HEK293 (cell line): Measurements from ENCODE around the gene KIAA0513.
A peak's percentile ranks its signal among the peaks of the same experiment; 100 is the strongest.

ENCODE experiments used
- CTCF ChIA-PET: fragments of 350-600 bp; formaldehyde crosslinking; extraction: SDS; loops from one replicate; lab custom pipeline; 2021; ENCODE audit warnings: antibody characterized with exemption; lab: Yijun Ruan, JAX
- POLR2A ChIA-PET: fragments of 300-600 bp; formaldehyde crosslinking; extraction: SDS; loops from one replicate; lab custom pipeline; 2020; ENCODE audit warnings: antibody characterized with exemption, inconsistent platforms; lab: Yijun Ruan, JAX
- H3K27ac ChIP-seq: fragments of 200-500 bp; sonication (Bioruptor generic); 2 replicates; pipeline ENCODE4 v1.5.1; 2014; ENCODE audit warnings: low read depth, low read length, control low read depth, inconsistent platforms; ENCODE audit errors: extremely low read depth
- H3K36me3 ChIP-seq, 2 experiments: fragments of 200-500 bp in 1 of 2; sonication (Bioruptor generic) in 1 of 2; 1 replicate in 1 of 2; 2 replicates in 1 of 2; pipeline ENCODE4 v1.5.1; 2014 to 2017; ENCODE audit warnings: inconsistent platforms in 2 of 2, low read length in 2 of 2; ENCODE audit not compliant: control insufficient read depth in 2 of 2, insufficient read depth in 1 of 2
- H3K4me1 ChIP-seq: fragments of 200-500 bp; sonication (Bioruptor generic); 2 replicates; pipeline ENCODE4 v1.5.1; 2014; ENCODE audit warnings: mild to moderate bottlenecking, low read length, inconsistent platforms; ENCODE audit not compliant: control insufficient read depth, insufficient read depth
- H3K4me3 ChIP-seq: 2 replicates; pipeline ENCODE4 v1.5.1; 2011; ENCODE audit warnings: low read depth, mild to moderate bottlenecking, control low read depth, low read length, moderate library complexity
- H3K9me3 ChIP-seq: fragments of 200-500 bp; sonication (Bioruptor generic); 2 replicates; pipeline ENCODE4 v1.5.1; 2014; ENCODE audit warnings: low read depth, low read length, inconsistent platforms; ENCODE audit not compliant: control insufficient read depth, insufficient read depth
- AEBP2 ChIP-seq: fragments of 450-650 bp; formaldehyde crosslinking; IDR thresholded peaks from 2 replicates; pipeline ENCODE4 v1.5.1; 2016; ENCODE audit warnings: missing biosample characterization, missing genetic modification characterization, borderline replicate concordance
- SP2 ChIP-seq: fragments of 450-650 bp; formaldehyde crosslinking; IDR thresholded peaks from 2 replicates; pipeline ENCODE4 v1.5.1; 2016; ENCODE audit warnings: missing biosample characterization, missing genetic modification characterization
- TCF7L2 ChIP-seq: IDR thresholded peaks from 2 replicates; pipeline ENCODE4 v1.6.1; 2011; ENCODE audit warnings: low read depth, mild to moderate bottlenecking, inconsistent platforms, low read length, moderate library complexity, borderline replicate concordance
- ZNF133 ChIP-seq: fragments of 450-650 bp; formaldehyde crosslinking; IDR thresholded peaks from 2 replicates; pipeline ENCODE4 v1.5.1; 2016; ENCODE audit warnings: missing biosample characterization, missing genetic modification characterization
- ZNF174 ChIP-seq: fragments of 450-650 bp; formaldehyde crosslinking; IDR thresholded peaks from 2 replicates; pipeline ENCODE4 v1.5.0; 2017; ENCODE audit warnings: missing biosample characterization, mild to moderate bottlenecking, missing genetic modification characterization
- ZNF488 ChIP-seq: fragments of 450-650 bp; formaldehyde crosslinking; IDR thresholded peaks from 2 replicates; pipeline ENCODE4 v1.5.1; 2016; ENCODE audit warnings: missing biosample characterization, missing genetic modification characterization
- ZNF639 ChIP-seq: fragments of 450-650 bp; formaldehyde crosslinking; IDR thresholded peaks from 2 replicates; pipeline ENCODE4 v1.5.1; 2016; ENCODE audit warnings: missing biosample characterization, missing genetic modification characterization
- ZNF830 ChIP-seq: fragments of 450-650 bp; IDR thresholded peaks from 2 replicates; pipeline ENCODE4 v1.5.0; 2018; ENCODE audit warnings: missing biosample characterization, missing genetic modification characterization, low read depth, mild to moderate bottlenecking, moderate library complexity
- TF ChIP-seq, protein P1 (sequence below): fragments of 450-650 bp; formaldehyde crosslinking; IDR thresholded peaks from 2 replicates; pipeline ENCODE4 v1.5.1; 2016; ENCODE audit warnings: missing biosample characterization, missing genetic modification characterization
- TF ChIP-seq, protein P2 (sequence below): fragments of 450-650 bp; formaldehyde crosslinking; IDR thresholded peaks from 2 replicates; pipeline ENCODE4 v1.5.1; 2017; ENCODE audit warnings: missing biosample characterization, missing genetic modification characterization
- TF ChIP-seq, protein P3 (sequence below): fragments of 450-650 bp; formaldehyde crosslinking; IDR thresholded peaks from 2 replicates; pipeline ENCODE4 v1.5.1; 2016; ENCODE audit warnings: missing biosample characterization, missing genetic modification characterization
- TF ChIP-seq, protein P4 (sequence below): fragments of 450-650 bp; formaldehyde crosslinking; IDR thresholded peaks from 2 replicates; pipeline ENCODE4 v1.5.1; 2016; ENCODE audit warnings: missing biosample characterization, missing genetic modification characterization
- TF ChIP-seq, protein P5 (sequence below): fragments of 450-650 bp; formaldehyde crosslinking; IDR thresholded peaks from 2 replicates; pipeline ENCODE4 v1.5.1; 2016; ENCODE audit warnings: missing biosample characterization, missing genetic modification characterization, borderline replicate concordance

Gene KIAA0513

GRCh38 chr16:85057212-85057889 lies 29.8 kb downstream of the KIAA0513 start:
- H3K9me3 ChIP-seq, result no peaks in the 10 kb centered on the region
- H3K4me1 ChIP-seq, result peaks cover 4% of the 10 kb centered on the region
- no peak overlapping the region for H3K27ac ChIP-seq
- TF ChIP-seq SP2, result no peak
- TF ChIP-seq, protein P1, sequence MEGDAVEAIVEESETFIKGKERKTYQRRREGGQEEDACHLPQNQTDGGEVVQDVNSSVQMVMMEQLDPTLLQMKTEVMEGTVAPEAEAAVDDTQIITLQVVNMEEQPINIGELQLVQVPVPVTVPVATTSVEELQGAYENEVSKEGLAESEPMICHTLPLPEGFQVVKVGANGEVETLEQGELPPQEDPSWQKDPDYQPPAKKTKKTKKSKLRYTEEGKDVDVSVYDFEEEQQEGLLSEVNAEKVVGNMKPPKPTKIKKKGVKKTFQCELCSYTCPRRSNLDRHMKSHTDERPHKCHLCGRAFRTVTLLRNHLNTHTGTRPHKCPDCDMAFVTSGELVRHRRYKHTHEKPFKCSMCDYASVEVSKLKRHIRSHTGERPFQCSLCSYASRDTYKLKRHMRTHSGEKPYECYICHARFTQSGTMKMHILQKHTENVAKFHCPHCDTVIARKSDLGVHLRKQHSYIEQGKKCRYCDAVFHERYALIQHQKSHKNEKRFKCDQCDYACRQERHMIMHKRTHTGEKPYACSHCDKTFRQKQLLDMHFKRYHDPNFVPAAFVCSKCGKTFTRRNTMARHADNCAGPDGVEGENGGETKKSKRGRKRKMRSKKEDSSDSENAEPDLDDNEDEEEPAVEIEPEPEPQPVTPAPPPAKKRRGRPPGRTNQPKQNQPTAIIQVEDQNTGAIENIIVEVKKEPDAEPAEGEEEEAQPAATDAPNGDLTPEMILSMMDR, result peak; percentile 57
- TF ChIP-seq, all 188 proteins: peak for 1
- POLR2A ChIA-PET, result interaction anchor here (0.5 kb wide), 1 partner anchor 45 kb away, joined by 3 read pairs; no protein-coding TSS in a partner anchor
- no peak overlapping the region for H3K4me3 ChIP-seq
- H3K36me3 ChIP-seq, result no peaks in the 10 kb centered on the region
- CTCF ChIA-PET, result interaction anchor here (0.6 to 4.3 kb wide), 9 partner anchors 11 to 545 kb away, joined by 3 to 23 read pairs (median 4); no protein-coding TSS in a partner anchor

- POLR2A ChIA-PET, result no interaction called here
- CTCF ChIA-PET, result interaction anchor here (0.6 to 4.3 kb wide), 5 partner anchors 11 to 30 kb away, joined by 3 to 23 read pairs (median 4); no protein-coding TSS in a partner anchor
- no peak overlapping the region for H3K4me3 ChIP-seq
- peaks cover 4% of the 10 kb centered on the region for H3K4me1 ChIP-seq
- TF ChIP-seq ZNF174 (tag by site-specific recombination), result no peak
- no peak for TF ChIP-seq ZNF639 (tag by site-specific recombination)
- TF ChIP-seq, protein P2, sequence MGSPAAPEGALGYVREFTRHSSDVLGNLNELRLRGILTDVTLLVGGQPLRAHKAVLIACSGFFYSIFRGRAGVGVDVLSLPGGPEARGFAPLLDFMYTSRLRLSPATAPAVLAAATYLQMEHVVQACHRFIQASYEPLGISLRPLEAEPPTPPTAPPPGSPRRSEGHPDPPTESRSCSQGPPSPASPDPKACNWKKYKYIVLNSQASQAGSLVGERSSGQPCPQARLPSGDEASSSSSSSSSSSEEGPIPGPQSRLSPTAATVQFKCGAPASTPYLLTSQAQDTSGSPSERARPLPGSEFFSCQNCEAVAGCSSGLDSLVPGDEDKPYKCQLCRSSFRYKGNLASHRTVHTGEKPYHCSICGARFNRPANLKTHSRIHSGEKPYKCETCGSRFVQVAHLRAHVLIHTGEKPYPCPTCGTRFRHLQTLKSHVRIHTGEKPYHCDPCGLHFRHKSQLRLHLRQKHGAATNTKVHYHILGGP (tag by site-specific recombination), result no peak
- TF ChIP-seq, protein P3, sequence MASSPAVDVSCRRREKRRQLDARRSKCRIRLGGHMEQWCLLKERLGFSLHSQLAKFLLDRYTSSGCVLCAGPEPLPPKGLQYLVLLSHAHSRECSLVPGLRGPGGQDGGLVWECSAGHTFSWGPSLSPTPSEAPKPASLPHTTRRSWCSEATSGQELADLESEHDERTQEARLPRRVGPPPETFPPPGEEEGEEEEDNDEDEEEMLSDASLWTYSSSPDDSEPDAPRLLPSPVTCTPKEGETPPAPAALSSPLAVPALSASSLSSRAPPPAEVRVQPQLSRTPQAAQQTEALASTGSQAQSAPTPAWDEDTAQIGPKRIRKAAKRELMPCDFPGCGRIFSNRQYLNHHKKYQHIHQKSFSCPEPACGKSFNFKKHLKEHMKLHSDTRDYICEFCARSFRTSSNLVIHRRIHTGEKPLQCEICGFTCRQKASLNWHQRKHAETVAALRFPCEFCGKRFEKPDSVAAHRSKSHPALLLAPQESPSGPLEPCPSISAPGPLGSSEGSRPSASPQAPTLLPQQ (tag by site-specific recombination), result no peak
- TF ChIP-seq TCF7L2, result no peak
- TF ChIP-seq, protein P4, sequence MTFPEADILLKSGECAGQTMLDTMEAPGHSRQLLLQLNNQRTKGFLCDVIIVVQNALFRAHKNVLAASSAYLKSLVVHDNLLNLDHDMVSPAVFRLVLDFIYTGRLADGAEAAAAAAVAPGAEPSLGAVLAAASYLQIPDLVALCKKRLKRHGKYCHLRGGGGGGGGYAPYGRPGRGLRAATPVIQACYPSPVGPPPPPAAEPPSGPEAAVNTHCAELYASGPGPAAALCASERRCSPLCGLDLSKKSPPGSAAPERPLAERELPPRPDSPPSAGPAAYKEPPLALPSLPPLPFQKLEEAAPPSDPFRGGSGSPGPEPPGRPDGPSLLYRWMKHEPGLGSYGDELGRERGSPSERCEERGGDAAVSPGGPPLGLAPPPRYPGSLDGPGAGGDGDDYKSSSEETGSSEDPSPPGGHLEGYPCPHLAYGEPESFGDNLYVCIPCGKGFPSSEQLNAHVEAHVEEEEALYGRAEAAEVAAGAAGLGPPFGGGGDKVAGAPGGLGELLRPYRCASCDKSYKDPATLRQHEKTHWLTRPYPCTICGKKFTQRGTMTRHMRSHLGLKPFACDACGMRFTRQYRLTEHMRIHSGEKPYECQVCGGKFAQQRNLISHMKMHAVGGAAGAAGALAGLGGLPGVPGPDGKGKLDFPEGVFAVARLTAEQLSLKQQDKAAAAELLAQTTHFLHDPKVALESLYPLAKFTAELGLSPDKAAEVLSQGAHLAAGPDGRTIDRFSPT, result no peak
- TF ChIP-seq, protein P5, sequence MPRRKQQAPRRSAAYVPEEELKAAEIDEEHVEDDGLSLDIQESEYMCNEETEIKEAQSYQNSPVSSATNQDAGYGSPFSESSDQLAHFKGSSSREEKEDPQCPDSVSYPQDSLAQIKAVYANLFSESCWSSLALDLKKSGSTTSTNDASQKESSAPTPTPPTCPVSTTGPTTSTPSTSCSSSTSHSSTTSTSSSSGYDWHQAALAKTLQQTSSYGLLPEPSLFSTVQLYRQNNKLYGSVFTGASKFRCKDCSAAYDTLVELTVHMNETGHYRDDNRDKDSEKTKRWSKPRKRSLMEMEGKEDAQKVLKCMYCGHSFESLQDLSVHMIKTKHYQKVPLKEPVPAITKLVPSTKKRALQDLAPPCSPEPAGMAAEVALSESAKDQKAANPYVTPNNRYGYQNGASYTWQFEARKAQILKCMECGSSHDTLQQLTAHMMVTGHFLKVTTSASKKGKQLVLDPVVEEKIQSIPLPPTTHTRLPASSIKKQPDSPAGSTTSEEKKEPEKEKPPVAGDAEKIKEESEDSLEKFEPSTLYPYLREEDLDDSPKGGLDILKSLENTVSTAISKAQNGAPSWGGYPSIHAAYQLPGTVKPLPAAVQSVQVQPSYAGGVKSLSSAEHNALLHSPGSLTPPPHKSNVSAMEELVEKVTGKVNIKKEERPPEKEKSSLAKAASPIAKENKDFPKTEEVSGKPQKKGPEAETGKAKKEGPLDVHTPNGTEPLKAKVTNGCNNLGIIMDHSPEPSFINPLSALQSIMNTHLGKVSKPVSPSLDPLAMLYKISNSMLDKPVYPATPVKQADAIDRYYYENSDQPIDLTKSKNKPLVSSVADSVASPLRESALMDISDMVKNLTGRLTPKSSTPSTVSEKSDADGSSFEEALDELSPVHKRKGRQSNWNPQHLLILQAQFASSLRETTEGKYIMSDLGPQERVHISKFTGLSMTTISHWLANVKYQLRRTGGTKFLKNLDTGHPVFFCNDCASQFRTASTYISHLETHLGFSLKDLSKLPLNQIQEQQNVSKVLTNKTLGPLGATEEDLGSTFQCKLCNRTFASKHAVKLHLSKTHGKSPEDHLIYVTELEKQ (tag by site-specific recombination), result no peak
- TF ChIP-seq ZNF488, result no peak
- no peak for TF ChIP-seq AEBP2 (tag by site-specific recombination)
- TF ChIP-seq ZNF830 (tag by site-specific recombination), result no peak
- TF ChIP-seq ZNF133, result no peak
- H3K9me3 ChIP-seq, result no peaks in the 10 kb centered on the region
- H3K27ac ChIP-seq, result no peak overlapping the region
- H3K36me3 ChIP-seq, result no peaks in the 10 kb centered on the region
These were observed 30.4 kb downstream of the KIAA0513 start for GRCh38 chr16:85057948-85058347.
